Kidney glomerular epithelial cell (primary cell): Measurements from ENCODE around the gene C11orf65.

ENCODE experiments used
- DNase-seq: peaks from one replicate; lab custom pipeline; 2025; lab: John Stamatoyannopoulos, UW

Gene C11orf65

DNA sequence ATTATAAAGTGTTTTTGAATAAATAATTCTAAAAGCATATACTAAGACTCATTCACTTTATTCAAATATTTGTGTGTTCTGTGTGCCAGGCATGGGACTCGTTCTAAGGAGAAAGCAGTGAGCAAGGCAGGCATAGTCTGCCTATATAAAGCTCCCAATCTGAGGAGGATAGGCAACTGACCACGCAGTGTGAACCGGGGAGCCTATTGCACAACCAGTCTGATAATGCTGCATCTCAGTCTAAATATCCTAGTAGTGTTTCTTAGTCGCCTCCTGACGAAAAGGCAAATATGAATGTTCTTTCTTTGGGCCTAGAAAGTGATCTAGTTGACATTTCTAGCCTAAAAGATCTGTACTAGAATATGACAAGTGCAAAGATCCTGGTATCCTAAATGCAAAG lies 98.3 kb downstream of the C11orf65 start:
- no peak for DNase-seq

- DNase-seq, result no peak
These were observed 99.2 kb downstream of the C11orf65 start for GRCh38 chr11:108368134-108368533.

DNA sequence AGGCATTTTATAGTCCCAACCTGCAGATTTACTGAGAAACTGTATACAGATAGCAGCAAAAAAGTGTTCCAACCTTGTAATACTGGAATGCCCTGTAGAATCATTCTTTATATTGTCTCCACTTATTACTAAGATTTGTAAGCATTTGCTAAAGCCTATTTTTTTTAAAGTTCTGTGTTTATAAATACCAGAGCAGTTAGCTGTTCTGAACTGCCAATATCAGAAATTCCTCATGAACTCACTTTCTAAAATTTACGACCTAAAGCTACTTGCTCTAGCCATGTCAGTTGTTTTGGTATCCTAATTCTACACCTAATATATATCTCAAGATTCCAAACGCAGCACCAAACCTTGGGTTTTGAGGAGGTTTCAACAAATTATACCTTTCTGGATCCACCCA lies 103.2 kb downstream of the C11orf65 start:
- DNase-seq, result peak; percentile 2

DNA sequence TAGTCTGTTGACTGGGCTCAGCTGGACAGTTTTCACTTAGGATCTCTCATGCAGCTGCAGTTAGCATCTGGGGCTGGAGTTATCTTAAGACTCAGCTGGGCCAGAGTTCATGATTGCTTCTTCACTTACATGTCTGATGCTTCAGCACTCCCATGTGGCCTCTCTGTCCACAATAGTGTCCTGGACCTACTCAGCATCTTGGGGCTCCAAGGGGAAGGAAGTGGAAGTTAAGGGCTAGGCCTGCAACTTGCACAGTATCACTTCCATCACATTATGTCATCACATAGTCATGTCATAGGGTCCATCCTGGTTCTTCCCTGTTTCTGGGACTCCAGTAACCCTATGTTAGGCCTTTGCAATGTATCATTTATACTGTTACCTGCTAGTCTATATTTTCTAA lies 115.9 kb downstream of the C11orf65 start:
- DNase-seq, result no peak

DNA sequence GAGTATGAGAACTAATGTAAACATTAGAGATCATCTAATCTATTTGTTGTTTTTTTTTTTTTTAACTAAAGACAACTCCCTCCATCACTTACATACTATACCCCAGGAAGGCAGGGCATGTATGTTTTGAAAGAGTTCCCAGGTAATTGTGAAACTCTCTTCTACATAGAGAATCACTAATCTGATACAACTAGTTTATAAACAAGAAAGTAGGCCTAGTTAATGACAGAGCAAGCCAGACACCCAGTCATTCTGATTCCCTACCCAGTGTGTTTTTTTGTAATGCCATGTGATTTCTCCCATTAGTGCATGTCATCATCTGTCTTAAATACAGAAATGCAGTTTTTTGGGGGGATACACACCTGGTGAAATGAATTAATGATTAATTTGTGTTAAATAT lies 120.9 kb downstream of the C11orf65 start:
- no peak for DNase-seq

GRCh38 chr11:108345767-108346166 lies 121.6 kb downstream of the C11orf65 start:
- DNase-seq, result no peak

DNA sequence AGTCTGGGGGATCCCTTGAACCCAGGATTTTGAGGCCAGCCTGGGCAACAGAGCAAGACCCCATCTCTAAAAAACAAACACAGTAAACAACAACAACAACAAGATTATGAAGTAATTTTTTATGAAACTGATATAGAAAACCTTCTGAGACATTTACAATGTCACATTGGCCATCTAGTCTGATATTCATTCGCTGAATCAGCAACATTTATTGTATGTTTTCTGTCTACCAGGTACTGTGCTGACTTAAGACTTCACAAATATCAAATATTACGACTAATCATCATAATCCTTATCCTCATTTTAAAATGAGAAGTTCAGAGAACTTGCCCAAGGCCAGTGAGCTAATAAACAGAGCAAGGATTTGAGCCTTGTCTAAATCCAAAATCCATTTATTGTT lies 123.6 kb downstream of the C11orf65 start:
- DNase-seq, result no peak

GRCh38 chr11:108341654-108342053 lies 125.7 kb downstream of the C11orf65 start:
- DNase-seq, result no peak

DNA sequence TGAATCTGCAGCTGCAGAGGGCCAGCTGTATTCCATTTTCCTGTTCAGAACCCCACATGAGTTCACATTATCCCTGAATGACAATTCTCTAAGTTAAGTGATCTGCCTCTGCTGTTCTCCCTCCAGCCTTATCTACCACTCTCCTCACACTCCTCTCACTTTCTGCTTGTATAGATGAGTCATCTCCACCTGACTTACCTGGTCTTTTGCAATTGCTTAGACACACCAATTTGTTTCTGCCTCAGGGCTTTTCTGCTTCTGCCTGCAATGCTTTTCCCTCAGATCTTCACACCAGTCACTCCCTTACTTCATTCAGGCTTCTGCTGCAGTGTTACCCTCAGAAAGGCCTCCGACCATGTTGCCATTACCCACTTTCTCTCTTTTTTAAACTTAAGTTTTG lies 126.4 kb downstream of the C11orf65 start:
- DNase-seq, result peak; percentile 37

GRCh38 chr11:108338750-108339149 lies 128.6 kb downstream of the C11orf65 start:
- DNase-seq, result no peak

- DNase-seq, result no peak
These were observed 133.9 kb downstream of the C11orf65 start for GRCh38 chr11:108333403-108333899.
